ENCODE data around the gene NRCAM. TPM values are rescaled to one million over a fixed set of nuclear protein-coding genes. Genes with fewer than 3 reads are reported as not detected.

The NRCAM gene
- total RNA-seq, 2 donors from 2014 or later, result 17.9 to 28.2 TPM

GRCh38 chr7:108164342-108164741 lies 291.9 kb downstream of the NRCAM start:
- H3K36me3 Mint-ChIP-seq (ENCODE audit: low read depth), result no peaks in the 10 kb centered on the region
- H3K9ac ChIP-seq (ENCODE audit: extremely low read depth, low read length, poor library complexity, severe bottlenecking), result no peak overlapping the region
- WGBS, 2 experiments (ENCODE audit: insufficient coverage in 1 of 2, insufficient read length in 1 of 2), result 79 to 86% methylated on average over 1 to 6 of the region's 6 CpGs
- no peak overlapping the region for H3K4me3 ChIP-seq (ENCODE audit: low read length)
- H3K27me3 Mint-ChIP-seq (ENCODE audit: insufficient read depth), result no peaks in the 10 kb centered on the region
- no peak overlapping the region for H3K27ac Mint-ChIP-seq
- no peak overlapping the region for H3K27ac ChIP-seq (ENCODE audit: low read depth, low read length)
- no peaks in the 10 kb centered on the region for H3K36me3 ChIP-seq (ENCODE audit: control insufficient read depth, insufficient read depth, low read length)
- H3K4me1 Mint-ChIP-seq, result peaks cover 4% of the 10 kb centered on the region
- no peaks in the 10 kb centered on the region for H3K27me3 ChIP-seq (ENCODE audit: control insufficient read depth, insufficient read depth, low read length, poor library complexity, severe bottlenecking)
- TF ChIP-seq, protein P1, sequence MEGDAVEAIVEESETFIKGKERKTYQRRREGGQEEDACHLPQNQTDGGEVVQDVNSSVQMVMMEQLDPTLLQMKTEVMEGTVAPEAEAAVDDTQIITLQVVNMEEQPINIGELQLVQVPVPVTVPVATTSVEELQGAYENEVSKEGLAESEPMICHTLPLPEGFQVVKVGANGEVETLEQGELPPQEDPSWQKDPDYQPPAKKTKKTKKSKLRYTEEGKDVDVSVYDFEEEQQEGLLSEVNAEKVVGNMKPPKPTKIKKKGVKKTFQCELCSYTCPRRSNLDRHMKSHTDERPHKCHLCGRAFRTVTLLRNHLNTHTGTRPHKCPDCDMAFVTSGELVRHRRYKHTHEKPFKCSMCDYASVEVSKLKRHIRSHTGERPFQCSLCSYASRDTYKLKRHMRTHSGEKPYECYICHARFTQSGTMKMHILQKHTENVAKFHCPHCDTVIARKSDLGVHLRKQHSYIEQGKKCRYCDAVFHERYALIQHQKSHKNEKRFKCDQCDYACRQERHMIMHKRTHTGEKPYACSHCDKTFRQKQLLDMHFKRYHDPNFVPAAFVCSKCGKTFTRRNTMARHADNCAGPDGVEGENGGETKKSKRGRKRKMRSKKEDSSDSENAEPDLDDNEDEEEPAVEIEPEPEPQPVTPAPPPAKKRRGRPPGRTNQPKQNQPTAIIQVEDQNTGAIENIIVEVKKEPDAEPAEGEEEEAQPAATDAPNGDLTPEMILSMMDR (conservative IDR thresholded peaks at IDR 0.05), result no peak
- DNase-seq, result no peak
- peaks cover 3% of the 10 kb centered on the region for H3K9me3 Mint-ChIP-seq
- no peaks in the 10 kb centered on the region for H3K9me3 ChIP-seq (ENCODE audit: control insufficient read depth, low read length)
- no peaks in the 10 kb centered on the region for H3K4me1 ChIP-seq (ENCODE audit: control insufficient read depth, insufficient read depth, low read length)
- H3K4me3 Mint-ChIP-seq, result no peak overlapping the region

DNA sequence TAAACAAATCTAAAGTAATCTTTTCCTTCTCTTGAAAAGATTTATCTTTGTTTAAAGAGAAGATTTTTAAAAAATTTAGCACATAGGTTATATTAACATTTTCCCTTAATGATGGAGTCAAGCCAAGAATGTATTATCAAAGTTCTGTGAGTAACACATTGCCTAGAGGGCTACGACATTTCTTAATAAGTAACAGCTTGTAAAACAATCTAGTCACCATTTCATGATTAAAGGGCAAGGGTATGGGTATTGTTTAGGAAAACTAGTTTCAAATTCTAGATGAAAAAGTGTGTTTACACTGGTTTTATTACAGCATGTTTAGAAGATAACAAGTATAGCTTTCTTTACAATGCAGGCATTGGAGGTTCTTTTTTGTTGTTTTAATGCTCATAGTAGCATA lies 297.5 kb downstream of the NRCAM start:
- WGBS, 2 experiments (ENCODE audit: insufficient coverage in 1 of 2, insufficient read length in 1 of 2), result 91% methylated on average over 1 of the region's 1 CpG; no CpG with 5 or more reads in 1 of the 2 experiments
- H3K27ac Mint-ChIP-seq, result no peak overlapping the region
- Histone ChIP-seq H3K4me1 (ENCODE audit: control insufficient read depth, insufficient read depth, low read length) (no peaks in the 10 kb centered on the region), H3K27ac (ENCODE audit: low read depth, low read length) (no peak overlapping the region), H3K27me3 (ENCODE audit: control insufficient read depth, insufficient read depth, low read length, poor library complexity, severe bottlenecking) (no peaks in the 10 kb centered on the region), H3K36me3 (ENCODE audit: control insufficient read depth, insufficient read depth, low read length) (no peaks in the 10 kb centered on the region), H3K4me3 (ENCODE audit: low read length) (no peak overlapping the region), H3K9me3 (ENCODE audit: control insufficient read depth, low read length) (no peaks in the 10 kb centered on the region), H3K9ac (ENCODE audit: extremely low read depth, low read length, poor library complexity, severe bottlenecking) (no peak overlapping the region)
- TF ChIP-seq, protein P1 (conservative IDR thresholded peaks at IDR 0.05), result no peak
- H3K4me3 Mint-ChIP-seq, result no peak overlapping the region
- no peak for DNase-seq
- peaks cover 4% of the 10 kb centered on the region for H3K4me1 Mint-ChIP-seq
- H3K9me3 Mint-ChIP-seq, result peaks cover 3% of the 10 kb centered on the region
- no peaks in the 10 kb centered on the region for H3K36me3 Mint-ChIP-seq (ENCODE audit: low read depth)
- no peaks in the 10 kb centered on the region for H3K27me3 Mint-ChIP-seq (ENCODE audit: insufficient read depth)

DNA sequence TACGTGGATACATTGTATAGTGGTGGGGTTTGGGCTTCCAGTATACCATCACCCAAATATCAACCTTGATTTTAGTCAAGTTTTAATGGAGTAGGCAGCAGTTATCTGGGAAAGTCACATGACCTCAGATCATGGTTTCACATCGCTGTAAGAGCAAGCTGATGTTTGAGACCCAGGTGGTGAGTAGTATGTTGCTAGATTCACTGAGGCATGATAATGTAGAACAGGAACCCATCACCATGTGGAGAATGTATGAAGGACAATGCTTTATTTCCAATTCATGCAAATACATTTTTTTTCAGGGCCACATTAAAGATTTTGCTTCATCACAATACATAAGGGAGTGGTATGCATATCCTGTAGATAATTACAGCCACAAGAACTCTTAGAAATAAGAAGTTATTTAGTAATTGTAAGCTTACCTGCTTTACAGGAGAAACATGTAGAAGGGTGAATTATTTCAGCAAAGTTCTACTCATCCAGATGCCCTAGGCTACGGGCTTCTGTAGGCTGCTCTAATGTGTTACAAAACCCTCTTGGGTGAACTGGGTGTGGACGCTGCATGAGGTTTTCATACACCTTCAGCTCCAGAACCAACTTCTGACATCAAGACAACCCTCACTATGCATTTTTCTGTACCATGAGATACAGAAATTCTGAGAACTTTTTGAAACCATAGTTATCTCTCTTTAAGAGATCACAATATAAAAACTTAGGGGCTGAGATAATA lies 298.5 kb downstream of the NRCAM start:
- H3K27ac Mint-ChIP-seq, result no peak overlapping the region

More for the DNA sequence above, 298.5 kb downstream of the NRCAM start:
- no peaks in the 10 kb centered on the region for H3K4me1 Mint-ChIP-seq
- DNase-seq, result no peak
- Histone ChIP-seq H3K9ac (ENCODE audit: extremely low read depth, low read length, poor library complexity, severe bottlenecking) (no peak overlapping the region), H3K4me1 (ENCODE audit: control insufficient read depth, insufficient read depth, low read length) (no peaks in the 10 kb centered on the region), H3K27me3 (ENCODE audit: control insufficient read depth, insufficient read depth, low read length, poor library complexity, severe bottlenecking) (no peaks in the 10 kb centered on the region), H3K27ac (ENCODE audit: low read depth, low read length) (no peak overlapping the region), H3K9me3 (ENCODE audit: control insufficient read depth, low read length) (no peaks in the 10 kb centered on the region), H3K36me3 (ENCODE audit: control insufficient read depth, insufficient read depth, low read length) (no peaks in the 10 kb centered on the region), H3K4me3 (ENCODE audit: low read length) (no peak overlapping the region)
- 87 to 94% methylated on average over 3 of the region's 4 CpGs for WGBS, 2 experiments (ENCODE audit: insufficient coverage in 1 of 2, insufficient read length in 1 of 2)
- H3K9me3 Mint-ChIP-seq, result no peaks in the 10 kb centered on the region
- no peak overlapping the region for H3K4me3 Mint-ChIP-seq
- TF ChIP-seq, protein P1 (conservative IDR thresholded peaks at IDR 0.05), result no peak
- no peaks in the 10 kb centered on the region for H3K36me3 Mint-ChIP-seq (ENCODE audit: low read depth)
- no peaks in the 10 kb centered on the region for H3K27me3 Mint-ChIP-seq (ENCODE audit: insufficient read depth)
